H1 (cell line): ENCODE data around the gene SERPINH1. TPM values are rescaled to one million over a fixed set of nuclear protein-coding genes. Genes with fewer than 3 reads are reported as not detected.

Source experiments
- CTCF ChIA-PET: fragments of 300-600 bp; sonication (Branson Sonifier 250); formaldehyde crosslinking; loops from one replicate; lab custom pipeline; 2021; ENCODE audit not compliant: partially characterized antibody; lab: Charles Lee
- POLR2A ChIA-PET: fragments of 300-600 bp; sonication (Branson Sonifier 250); formaldehyde crosslinking; loops from one replicate; lab custom pipeline; 2021; ENCODE audit warnings: inconsistent platforms; ENCODE audit not compliant: partially characterized antibody; lab: Charles Lee
- DNase-seq, 2 experiments: peaks; one replicate each; pipeline versions ENCODE4 v3.0.0 to v3.0.0-alpha.2; 2010 to 2022; ENCODE audit warnings: low spot score in 2 of 2, low read depth in 1 of 2, mixed read lengths in 1 of 2
- FAIRE-seq: peaks from 2 replicates; lab custom pipeline; 2011; peaks lifted over from hg19 to GRCh38; lab: Jason Lieb, UNC
- H2AFZ ChIP-seq: 2 replicates; pipeline ENCODE4 v1.8.1; 2012; ENCODE audit warnings: low read length, inconsistent platforms
- H2AK5ac ChIP-seq: 2 replicates; pipeline ENCODE4 v1.6.1; 2013; ENCODE audit warnings: low read depth, low read length
- H2BK120ac ChIP-seq: replicated peaks from 2 replicates; pipeline ENCODE3; 2013; ENCODE audit warnings: low read depth, low read length, inconsistent platforms
- H2BK12ac ChIP-seq: 2 replicates; pipeline ENCODE4 v1.6.1; 2013; ENCODE audit warnings: low read depth, low read length
- H2BK15ac ChIP-seq: 2 replicates; pipeline ENCODE4 v1.6.1; 2013; ENCODE audit warnings: low read length
- H2BK20ac ChIP-seq: 2 replicates; pipeline ENCODE4 v1.6.1; 2013; ENCODE audit warnings: low read length
- H2BK5ac ChIP-seq: 2 replicates; pipeline ENCODE4 v1.6.1; 2013; ENCODE audit warnings: low read depth, low read length
- H3K14ac ChIP-seq: 2 replicates; pipeline ENCODE4 v1.6.1; 2013; ENCODE audit warnings: inconsistent platforms; ENCODE audit not compliant: insufficient read length
- H3K18ac ChIP-seq: 2 replicates; pipeline ENCODE4 v1.6.1; 2013; ENCODE audit warnings: low read length; ENCODE audit errors: extremely low read depth
- H3K23ac ChIP-seq: 2 replicates; pipeline ENCODE4 v1.6.1; 2013; ENCODE audit warnings: inconsistent platforms; ENCODE audit not compliant: insufficient read length
- H3K23me2 ChIP-seq: 2 replicates; pipeline ENCODE4 v1.6.1; 2013; ENCODE audit warnings: low read depth, low read length
- H3K27ac ChIP-seq: 2 replicates; pipeline ENCODE4 v1.6.1; 2011; ENCODE audit warnings: low read depth, low read length, inconsistent platforms
- H3K27me3 ChIP-seq, 4 experiments: replicated peaks in 1 of 4; 1 replicate in 1 of 4; 2 replicates in 3 of 4; pipeline versions ENCODE4 v1.6.1 to v1.8.1; 2011 to 2013; ENCODE audit warnings: low read length in 3 of 4, mild to moderate bottlenecking in 3 of 4, inconsistent platforms in 2 of 4, mixed read lengths in 2 of 4, moderate library complexity in 1 of 4; ENCODE audit not compliant: control insufficient read depth in 3 of 4, insufficient read depth in 3 of 4; ENCODE audit errors: extremely low read depth in 1 of 4
- H3K36me3 ChIP-seq, 4 experiments: 2 replicates each; pipeline versions ENCODE4 v1.6.1 to v1.8.1; 2011 to 2013; ENCODE audit warnings: mild to moderate bottlenecking in 4 of 4, low read length in 3 of 4, moderate library complexity in 2 of 4, control low read depth in 1 of 4, inconsistent platforms in 1 of 4; ENCODE audit not compliant: insufficient read depth in 4 of 4, control insufficient read depth in 2 of 4
- H3K4ac ChIP-seq: replicated peaks from 2 replicates; pipeline ENCODE3; 2013; ENCODE audit warnings: low read length, low read depth, mixed read lengths, inconsistent platforms; ENCODE audit not compliant: insufficient read length
- H3K4me1 ChIP-seq, 4 experiments: replicated peaks in 1 of 4; 1 replicate in 1 of 4; 2 replicates in 3 of 4; pipeline versions ENCODE4 v1.6.1 to v1.8.1; 2011 to 2013; ENCODE audit warnings: low read length in 3 of 4, inconsistent platforms in 2 of 4, mixed read lengths in 1 of 4; ENCODE audit not compliant: insufficient read depth in 4 of 4, control insufficient read depth in 3 of 4
- H3K4me2 ChIP-seq, 2 experiments: 2 replicates each; pipeline versions ENCODE4 v1.6.1 to v1.8.1; 2011 to 2013; ENCODE audit warnings: low read depth in 2 of 2, low read length in 2 of 2, control low read depth in 1 of 2, inconsistent platforms in 1 of 2, mild to moderate bottlenecking in 1 of 2; ENCODE audit not compliant: insufficient read depth in 1 of 2
- H3K4me3 ChIP-seq, 4 experiments: fragments of 200-600, 300-600 bp in 1 of 4; sonication (generic), shearing (Covaris generic), sonication (Bioruptor Twin) in 1 of 4; 2 replicates each; pipeline versions ENCODE4 v1.5.1 to v1.8.1; 2011 to 2016; ENCODE audit warnings: low read length in 4 of 4, low read depth in 3 of 4, control low read depth in 2 of 4, inconsistent platforms in 2 of 4, mild to moderate bottlenecking in 2 of 4, mixed read lengths in 1 of 4, moderate library complexity in 1 of 4; ENCODE audit not compliant: insufficient read depth in 2 of 4; ENCODE audit errors: extremely low read depth in 1 of 4
- H3K56ac ChIP-seq: replicated peaks from 2 replicates; pipeline ENCODE3; 2013; ENCODE audit warnings: low read depth, mild to moderate bottlenecking, mixed read lengths, low read length, inconsistent platforms; ENCODE audit not compliant: insufficient read length
- H3K79me1 ChIP-seq: 2 replicates; pipeline ENCODE4 v1.6.1; 2013; ENCODE audit warnings: low read depth, low read length, control low read depth
- H3K79me2 ChIP-seq, 2 experiments: 2 replicates each; pipeline versions ENCODE4 v1.6.1 to v1.8.1; 2012 to 2013; ENCODE audit warnings: low read length in 2 of 2, mild to moderate bottlenecking in 2 of 2, inconsistent platforms in 1 of 2; ENCODE audit not compliant: insufficient read depth in 2 of 2, control insufficient read depth in 1 of 2
- H3K9ac ChIP-seq, 4 experiments: replicated peaks in 1 of 4; 1 replicate in 1 of 4; 2 replicates in 3 of 4; pipeline versions ENCODE4 v1.6.1 to v1.8.1; 2011 to 2013; ENCODE audit warnings: low read depth in 3 of 4, low read length in 3 of 4, control low read depth in 2 of 4, mild to moderate bottlenecking in 2 of 4, moderate library complexity in 2 of 4, inconsistent platforms in 1 of 4; ENCODE audit errors: extremely low read depth in 1 of 4
- H3K9me3 ChIP-seq, 2 experiments: 2 replicates each; pipeline versions ENCODE4 v1.6.1 to v1.8.1; 2012 to 2013; ENCODE audit warnings: mild to moderate bottlenecking in 2 of 2, moderate library complexity in 2 of 2, control low read depth in 1 of 2, inconsistent platforms in 1 of 2, low read depth in 1 of 2, low read length in 1 of 2, mixed read lengths in 1 of 2; ENCODE audit not compliant: insufficient read depth in 2 of 2
- H4K20me1 ChIP-seq, 2 experiments: replicated peaks in 1 of 2; 2 replicates each; pipeline versions ENCODE3 to v1.8.1; 2011 to 2013; ENCODE audit warnings: inconsistent platforms in 2 of 2, low read length in 2 of 2, mild to moderate bottlenecking in 1 of 2; ENCODE audit not compliant: insufficient read depth in 2 of 2, control insufficient read depth in 1 of 2
- H4K5ac ChIP-seq: 2 replicates; pipeline ENCODE4 v1.6.1; 2013; ENCODE audit warnings: low read length, low read depth, mixed read lengths, inconsistent platforms; ENCODE audit not compliant: insufficient read length
- H4K8ac ChIP-seq: 2 replicates; pipeline ENCODE4 v1.8.0; 2013; ENCODE audit warnings: mild to moderate bottlenecking, moderate library complexity, low read length, inconsistent platforms; ENCODE audit not compliant: insufficient read depth; ENCODE audit errors: extremely low read depth
- H4K91ac ChIP-seq: replicated peaks from 2 replicates; pipeline ENCODE3; 2013; ENCODE audit warnings: low read length, mixed read lengths, inconsistent platforms; ENCODE audit not compliant: insufficient read length
- CHD1 ChIP-seq: IDR thresholded peaks from 2 replicates; pipeline ENCODE4 v1.6.1; 2012; ENCODE audit warnings: low read depth, low read length, improper control_type of control experiment
- EZH2 ChIP-seq: fragments of 200-600 bp; sonication (generic); IDR thresholded peaks from 2 replicates; pipeline ENCODE4 v1.7.1; 2012; ENCODE audit warnings: low read depth, mild to moderate bottlenecking, moderate library complexity, low read length, inconsistent platforms; ENCODE audit not compliant: severe bottlenecking
- KDM4A ChIP-seq: IDR thresholded peaks from one replicate; pipeline ENCODE4 v1.7.1; 2012; ENCODE audit warnings: low read depth, mild to moderate bottlenecking, moderate library complexity, low read length, inconsistent platforms; ENCODE audit not compliant: severe bottlenecking
- MAFK ChIP-seq: IDR thresholded peaks from 2 replicates; pipeline ENCODE4 v1.6.1; 2012; ENCODE audit warnings: low read depth, mild to moderate bottlenecking, improper control_type of control experiment, low read length
- SIX5 ChIP-seq: IDR thresholded peaks from 2 replicates; pipeline ENCODE4 v1.6.1; 2011; ENCODE audit warnings: mild to moderate bottlenecking, low read depth, low read length
- TBP ChIP-seq: IDR thresholded peaks from 2 replicates; pipeline ENCODE4 v1.6.1; 2011; ENCODE audit warnings: low read depth, low read length, improper control_type of control experiment
- WGBS, 2 experiments: shearing (Covaris generic) in 1 of 2; methylation state at CpG; one replicate each; pipeline versions ENCODE4 v1.1.6 to v1.1.7; 2013 to 2015; ENCODE audit warnings: low lambda C conversion rate in 2 of 2, mixed read lengths in 2 of 2, inconsistent platforms in 1 of 2, low coverage in 1 of 2, missing lambda C conversion rate in 1 of 2; ENCODE audit not compliant: insufficient replicate concordance in 2 of 2, insufficient coverage in 1 of 2, insufficient read length in 1 of 2; ENCODE audit errors: extremely low coverage in 1 of 2, missing lambda C conversion rate in 1 of 2; 5-methylcytosine and 5-hydroxymethylcytosine counted together
- polyA plus RNA-seq, 7 experiments: library from polyadenylated mRNA; depleted of rRNA in 3 of 7; stranded (reverse) in 5 of 7; unstranded in 2 of 7; fragments of >200 nt in 5 of 7; fragments of 200-250 nt in 2 of 7; gene quantifications; 1 replicate in 5 of 7; 2 replicates in 1 of 7; 4 replicates in 1 of 7; pipeline versions ENCODE4 v1.2.1 to v1.2.3, GENCODE V29; 2011 to 2013; ENCODE audit warnings: missing spikeins in 2 of 7, mixed read lengths in 2 of 7
- total RNA-seq: library from RNA; stranded (reverse); fragmentation: NEBNext Ultra II Directional; extraction: Animal tissue kit (Norgen Biotek cat#: 25700); gene quantifications from 2 replicates; pipeline ENCODE4 v1.2.1, GENCODE V29; 2021
- TF ChIP-seq, protein P1 (sequence below), 3 experiments: IDR thresholded peaks; 1 replicate in 2 of 3; 2 replicates in 1 of 3; pipeline versions ENCODE4 v1.5.1 to v1.6.1; 2011; ENCODE audit warnings: low read length in 3 of 3, mild to moderate bottlenecking in 3 of 3, inconsistent platforms in 2 of 3, low read depth in 1 of 3, moderate library complexity in 1 of 3; ENCODE audit not compliant: insufficient read depth in 1 of 3; ENCODE audit errors: control extremely low read depth in 1 of 3

Gene SERPINH1
- total and polyA plus RNA-seq, 2 of the 8 experiments (the other 6 are each of a cell fraction or from before 2014, with no cell fraction given) = 420 to 621 TPM

DNA sequence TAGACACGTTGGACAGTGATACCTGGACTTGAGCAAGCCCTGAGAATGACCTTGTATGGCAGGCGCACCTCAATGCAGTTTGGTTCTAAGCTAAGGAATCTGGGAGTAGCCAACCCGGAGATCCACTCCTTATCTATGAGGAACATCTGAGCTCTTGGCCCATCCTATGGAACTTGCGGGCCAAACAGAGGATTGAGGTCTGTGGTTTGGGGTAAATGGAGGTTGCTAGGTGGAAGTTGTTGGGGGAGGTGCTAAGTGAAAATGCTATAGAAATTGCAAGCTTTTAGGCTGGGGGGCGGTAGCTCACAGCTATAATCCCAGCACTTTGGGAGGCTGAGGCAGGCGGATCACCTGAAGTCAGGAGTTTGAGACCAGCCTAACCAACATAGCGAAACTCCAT, 45.2 kb upstream of the SERPINH1 start:
- CTCF ChIA-PET = interaction anchor here (0.7 to 27.2 kb wide), 8 partner anchors 9 to 1578 kb away, joined by 3 to 603 read pairs (median 3); partner anchors contain the start of gene GDPD5
- no peak overlapping the region for H3K4me2 ChIP-seq
- POLR2A ChIA-PET = interaction anchor here (1.3 to 1.6 kb wide), 2 partner anchors 12 to 53 kb away, joined by 3 read pairs; no protein-coding TSS in a partner anchor

More for the DNA sequence above, 45.2 kb upstream of the SERPINH1 start:
- DNase-seq (no peak), FAIRE-seq (no peak)
- H3K79me2 ChIP-seq = no peaks in the 10 kb centered on the region
- no peak overlapping the region for H3K56ac ChIP-seq
- H3K27ac ChIP-seq = no peak overlapping the region
- H3K4me1 ChIP-seq = peaks cover 0 to 2% (median 0%) of the 10 kb centered on the region in 4 experiments; a peak in 1 of 7 replicates
- H3K9me3 ChIP-seq = 0 out of 4 replicates have a peak, but pooled peaks cover 0 to 2% of the 10 kb centered on the region in 2 experiments
- H2BK12ac ChIP-seq = no peak overlapping the region
- no peak overlapping the region for H2BK15ac ChIP-seq
- H3K79me1 ChIP-seq = no peaks in the 10 kb centered on the region
- H3K14ac ChIP-seq = no peak overlapping the region
- H4K8ac ChIP-seq = no peak overlapping the region
- no peak overlapping the region for H4K91ac ChIP-seq
- no peak overlapping the region for H2BK5ac ChIP-seq
- H3K9ac ChIP-seq = no peak overlapping the region
- no peak overlapping the region for H2AFZ ChIP-seq
- H3K36me3 ChIP-seq = no peaks in the 10 kb centered on the region
- H4K20me1 ChIP-seq = no peaks in the 10 kb centered on the region
- no peak overlapping the region for H4K5ac ChIP-seq
- H2AK5ac ChIP-seq = no peak overlapping the region
- H2BK20ac ChIP-seq = no peak overlapping the region
- 96% methylated on average over 7 of the region's 7 CpGs; no CpG with 5 or more reads in 1 of the 2 experiments for WGBS, 2 experiments
- no peak overlapping the region for H3K4ac ChIP-seq
- H3K27me3 ChIP-seq = peaks cover 0 to 3% (median 0%) of the 10 kb centered on the region in 4 experiments; a peak in 1 of 7 replicates
- H3K18ac ChIP-seq = no peak overlapping the region
- no peak overlapping the region for H3K23ac ChIP-seq
- no peaks in the 10 kb centered on the region for H3K23me2 ChIP-seq
- no peak overlapping the region for H3K4me3 ChIP-seq
- TF ChIP-seq EZH2 (no peak), KDM4A (no peak), SIX5 (no peak), TBP (no peak), MAFK (no peak), CHD1 (no peak)
- TF ChIP-seq, protein P1, sequence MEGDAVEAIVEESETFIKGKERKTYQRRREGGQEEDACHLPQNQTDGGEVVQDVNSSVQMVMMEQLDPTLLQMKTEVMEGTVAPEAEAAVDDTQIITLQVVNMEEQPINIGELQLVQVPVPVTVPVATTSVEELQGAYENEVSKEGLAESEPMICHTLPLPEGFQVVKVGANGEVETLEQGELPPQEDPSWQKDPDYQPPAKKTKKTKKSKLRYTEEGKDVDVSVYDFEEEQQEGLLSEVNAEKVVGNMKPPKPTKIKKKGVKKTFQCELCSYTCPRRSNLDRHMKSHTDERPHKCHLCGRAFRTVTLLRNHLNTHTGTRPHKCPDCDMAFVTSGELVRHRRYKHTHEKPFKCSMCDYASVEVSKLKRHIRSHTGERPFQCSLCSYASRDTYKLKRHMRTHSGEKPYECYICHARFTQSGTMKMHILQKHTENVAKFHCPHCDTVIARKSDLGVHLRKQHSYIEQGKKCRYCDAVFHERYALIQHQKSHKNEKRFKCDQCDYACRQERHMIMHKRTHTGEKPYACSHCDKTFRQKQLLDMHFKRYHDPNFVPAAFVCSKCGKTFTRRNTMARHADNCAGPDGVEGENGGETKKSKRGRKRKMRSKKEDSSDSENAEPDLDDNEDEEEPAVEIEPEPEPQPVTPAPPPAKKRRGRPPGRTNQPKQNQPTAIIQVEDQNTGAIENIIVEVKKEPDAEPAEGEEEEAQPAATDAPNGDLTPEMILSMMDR (IDR thresholded peaks at IDR 0.05; ENCODE audit: control extremely low read depth in 1 of 3, insufficient read depth in 1 of 3, low read depth in 1 of 3, low read length in 3 of 3) = no peak
- H2BK120ac ChIP-seq = no peak overlapping the region
